MCF 10A (cell line): Measurements from ENCODE around the gene TIMM8A. TPM values are rescaled to one million over a fixed set of nuclear protein-coding genes. Genes with fewer than 3 reads are reported as not detected.

ENCODE experiments used
- Bru-seq: library from RNA; stranded (reverse); fragments of 400-500 nt; gene quantifications from one replicate; lab custom pipeline; 2021; lab: Mats Ljungman, UMichigan
- BruChase-seq, 2 experiments: library from RNA; stranded (reverse); fragments of 400-500 nt; gene quantifications; one replicate each; lab custom pipeline; 2021; lab: Mats Ljungman, UMichigan
- BruUV-seq: library from RNA; stranded (reverse); fragments of 400-500 nt; replicated peaks from 2 replicates; lab custom pipeline; 2021; lab: Mats Ljungman, UMichigan
- CTCF ChIA-PET: fragments of 300-600 bp; sonication (Branson Sonifier 250); formaldehyde crosslinking; extraction: SDS; loops from one replicate; lab custom pipeline; 2021; ENCODE audit warnings: antibody characterized with exemption, inconsistent platforms; lab: Yijun Ruan, JAX
- POLR2A ChIA-PET: fragments of 300-600, 350-650 bp; sonication (Branson Sonifier 250); formaldehyde crosslinking; extraction: SDS; loops from one replicate; lab custom pipeline; 2020; ENCODE audit warnings: antibody characterized with exemption, inconsistent platforms; lab: Yijun Ruan, JAX
- DNase-seq: peaks from one replicate; pipeline ENCODE4 v3.0.0-alpha.2; 2018; ENCODE audit not compliant: unreplicated experiment
- H3K27ac Mint-ChIP-seq: one replicate; pipeline ENCODE4 v1.8.0; 2022; ENCODE audit warnings: mild to moderate bottlenecking, low read depth, mixed read lengths; ENCODE audit not compliant: unreplicated experiment
- H3K27me3 Mint-ChIP-seq: one replicate; pipeline ENCODE4 v1.8.0; 2022; ENCODE audit warnings: mixed read lengths; ENCODE audit not compliant: insufficient read depth, unreplicated experiment
- H3K36me3 Mint-ChIP-seq: one replicate; pipeline ENCODE4 v1.8.0; 2022; ENCODE audit warnings: mild to moderate bottlenecking, moderate library complexity, mixed read lengths; ENCODE audit not compliant: insufficient read depth, unreplicated experiment
- H3K4me1 Mint-ChIP-seq: one replicate; pipeline ENCODE4 v1.8.0; 2022; ENCODE audit warnings: mixed read lengths; ENCODE audit not compliant: insufficient read depth, unreplicated experiment
- H3K4me3 Mint-ChIP-seq: one replicate; pipeline ENCODE4 v1.8.0; 2022; ENCODE audit warnings: mild to moderate bottlenecking, moderate library complexity, mixed read lengths; ENCODE audit not compliant: unreplicated experiment
- H3K9me3 Mint-ChIP-seq: one replicate; pipeline ENCODE4 v1.8.0; 2022; ENCODE audit warnings: mixed read lengths; ENCODE audit not compliant: unreplicated experiment
- CTCF ChIP-seq: fragments of 200-600 bp; IDR thresholded peaks from one replicate; pipeline ENCODE4 v1.8.0; 2022; ENCODE audit warnings: antibody characterized with exemption, mild to moderate bottlenecking; ENCODE audit not compliant: unreplicated experiment
- intact Hi-C: fragments of 100-400 bp; cut with micrococcal nuclease; formaldehyde crosslinking; loops from 2 replicates; pipeline ENCODE4 v1.14.1; 2022
- long read RNA-seq: library from polyadenylated mRNA; stranded (forward); transcript quantifications from one replicate; pipeline ENCODE4 v2.0.0, GENCODE V29; 2022
- total RNA-seq: library from RNA; stranded (reverse); gene quantifications from 2 replicates; pipeline ENCODE4 v1.2.3, GENCODE V29; 2022

The TIMM8A gene
- total RNA-seq, result 14.9 and 17.2 TPM in 2 replicates
- Bru-seq, nascent RNA, result percentile 81 among the genes with signal in this experiment
- BruChase-seq, experiment 1, labeled RNA remaining after a 6-hour chase, result percentile 83 among the genes with signal in this experiment
- percentile 90 among the genes with signal in this experiment for BruChase-seq, experiment 2, labeled RNA remaining after a 2-hour chase
- long read RNA-seq, transcript TIMM8A-205 (2 exons, 1,194 nt), result major isoform, 18 of 24 reads
- long read RNA-seq, partial matches to known transcripts, result 4 of 24 reads
- long read RNA-seq, other reads (novel, unspliced or antisense), result 1 of 24 reads

DNA sequence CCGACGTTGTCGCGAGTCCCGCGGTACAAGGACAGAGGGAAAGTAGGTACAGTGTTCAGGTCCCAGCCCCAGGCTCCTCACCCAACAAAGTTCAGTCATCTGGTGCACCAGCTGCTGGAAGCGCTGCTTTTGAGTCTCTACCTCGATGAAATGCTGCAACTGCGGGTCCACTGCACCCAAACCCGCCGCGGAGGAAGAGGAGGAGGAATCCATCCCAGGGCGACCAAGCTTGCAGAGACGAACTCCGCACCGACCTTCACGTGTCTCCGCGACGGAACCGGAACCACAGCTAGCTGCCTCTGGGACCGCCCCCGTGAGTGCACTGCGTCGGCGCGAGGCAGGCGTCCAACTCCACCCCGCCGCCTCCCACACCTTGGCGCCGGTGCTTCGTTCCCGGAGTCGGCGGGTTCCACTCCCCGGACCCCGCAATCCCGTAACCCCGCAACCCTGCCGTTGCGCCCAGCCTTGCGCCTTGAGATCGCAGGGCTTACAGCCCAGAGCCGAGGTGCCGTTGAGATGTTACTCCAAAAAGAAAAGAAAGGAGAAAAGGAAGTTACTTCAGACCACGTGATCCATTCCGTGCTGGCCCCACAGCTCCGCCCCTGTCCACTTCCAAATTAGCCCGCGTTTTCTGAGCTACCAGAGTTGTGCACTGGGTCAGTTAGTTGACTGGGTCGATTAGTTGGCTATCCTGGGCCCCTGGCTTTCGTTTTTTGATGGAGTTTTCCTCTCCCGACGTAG, at the start of gene TIMM8A:
Gene TIMM8A, minus strand, starts transcription at position 291 of the 741 bp plus-strand sequence. Its CDS starts 78 bp downstream, at position 213.
- no peak for TF ChIP-seq CTCF
- no peaks in the 10 kb centered on the region for H3K4me1 Mint-ChIP-seq
- no peaks in the 10 kb centered on the region for H3K9me3 Mint-ChIP-seq
- peak within 1 kb of the TSS; percentile 83 for H3K4me3 Mint-ChIP-seq
- ChIA-PET POLR2A (interaction anchor here (0.7 to 4.3 kb wide), 4 partner anchors 42 to 619 kb away, joined by 3 to 54 read pairs (median 3); partner anchors contain the start of gene RPL36A), CTCF (interaction anchor here (1.0 to 1.7 kb wide), 3 partner anchors 9 to 42 kb away, joined by 3 to 5 read pairs (median 4); partner anchors contain the start of gene RPL36A)
- peak within 1 kb of the TSS; percentile 13 for H3K27ac Mint-ChIP-seq
- BruUV-seq, result no TSS peak
- peaks cover 27% of the 10 kb centered on the region for H3K27me3 Mint-ChIP-seq
- intact Hi-C loops, result no loop called here
- H3K36me3 Mint-ChIP-seq, result peaks cover 20% of the 10 kb centered on the region
- peak; percentile 76 for DNase-seq

DNA sequence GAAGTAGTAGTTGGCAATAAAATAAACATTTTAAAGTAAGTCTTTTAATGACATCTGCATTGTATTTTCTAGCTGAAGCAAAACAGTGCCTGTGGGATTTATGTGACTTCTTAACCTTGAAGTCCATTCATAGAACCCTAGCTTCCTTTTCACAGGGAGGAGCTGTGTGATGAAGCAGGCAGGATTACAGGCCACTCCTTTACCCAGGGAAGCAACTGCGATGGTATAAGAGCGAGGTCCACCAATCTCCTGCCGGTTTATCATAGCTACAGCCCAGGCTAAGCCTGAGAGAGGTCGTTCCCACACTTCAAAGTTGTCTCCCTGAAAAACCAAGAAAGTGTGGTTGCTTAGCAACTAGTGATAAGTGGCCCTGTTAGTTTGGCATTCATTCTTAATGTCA, 49.2 kb upstream of the TIMM8A start:
- Mint-ChIP-seq H3K9me3 (no peaks in the 10 kb centered on the region), H3K27ac (no peak overlapping the region), H3K36me3 (peaks cover 44% of the 10 kb centered on the region), H3K4me3 (no peak overlapping the region), H3K27me3 (peaks cover 23% of the 10 kb centered on the region), H3K4me1 (no peaks in the 10 kb centered on the region)
- no TSS peak for BruUV-seq
- POLR2A ChIA-PET, result interaction anchor here (0.6 kb wide), 1 partner anchor 10 kb away, joined by 3 read pairs; the partner anchor contains the start of genes GLA and HNRNPH2
- intact Hi-C loops, result no loop called here
- no peak for TF ChIP-seq CTCF
- DNase-seq, result no peak
- CTCF ChIA-PET, result interaction anchor here (0.8 to 0.9 kb wide), 2 partner anchors 17 to 40 kb away, joined by 3 read pairs; no protein-coding TSS in a partner anchor

- no peaks in the 10 kb centered on the region for H3K9me3 Mint-ChIP-seq
- H3K27ac Mint-ChIP-seq, result no peak overlapping the region
- POLR2A ChIA-PET, result interaction anchor here (0.9 to 1.3 kb wide), 2 partner anchors 12 to 47 kb away, joined by 3 to 5 read pairs; partner anchors contain the start of genes GLA, HNRNPH2 and TIMM8A
- no TSS peak for BruUV-seq
- peaks cover 34% of the 10 kb centered on the region for H3K27me3 Mint-ChIP-seq
- H3K36me3 Mint-ChIP-seq, result peaks cover 64% of the 10 kb centered on the region
- intact Hi-C loops, result no loop called here
- no peak for TF ChIP-seq CTCF
- H3K4me1 Mint-ChIP-seq, result no peaks in the 10 kb centered on the region
- CTCF ChIA-PET, result interaction anchor here (0.6 to 1.8 kb wide), 2 partner anchors 20 to 89 kb away, joined by 3 to 6 read pairs; no protein-coding TSS in a partner anchor
- peak; percentile 36 for DNase-seq
- H3K4me3 Mint-ChIP-seq, result no peak overlapping the region
These were observed 47.2 kb upstream of the TIMM8A start for GRCh38 chrX:101395789-101396188.

DNA sequence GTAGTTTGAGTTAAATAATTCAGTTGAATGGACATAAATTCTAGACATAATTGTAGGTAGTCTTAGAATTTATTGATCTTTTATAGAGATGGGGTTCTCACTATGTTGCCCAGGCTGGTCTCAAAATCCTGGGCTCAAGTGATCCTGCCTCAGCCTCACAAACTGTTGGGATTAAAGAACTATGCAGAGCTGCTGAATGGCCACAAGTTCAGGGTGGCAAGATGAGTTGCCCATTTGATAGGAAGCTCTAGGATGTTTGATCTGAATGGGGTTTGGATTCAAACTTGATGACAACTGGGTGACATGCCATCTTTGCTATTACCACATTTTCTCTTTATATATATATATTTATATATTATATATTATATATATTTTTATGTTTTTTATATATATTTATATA, 45.8 kb upstream of the TIMM8A start:
- H3K4me3 Mint-ChIP-seq, result no peak overlapping the region
- H3K4me1 Mint-ChIP-seq, result no peaks in the 10 kb centered on the region
- H3K27me3 Mint-ChIP-seq, result peaks cover 20% of the 10 kb centered on the region
- ChIA-PET POLR2A (interaction anchor here (0.9 kb wide), 1 partner anchor 33 kb away, joined by 4 read pairs; no protein-coding TSS in a partner anchor), CTCF (interaction anchor here (0.5 to 1.8 kb wide), 2 partner anchors 22 to 404 kb away, joined by 3 to 6 read pairs; no protein-coding TSS in a partner anchor)
- no peak for TF ChIP-seq CTCF
- intact Hi-C loops, result no loop called here
- no peaks in the 10 kb centered on the region for H3K9me3 Mint-ChIP-seq
- no TSS peak for BruUV-seq
- DNase-seq, result no peak
- H3K27ac Mint-ChIP-seq, result no peak overlapping the region
- H3K36me3 Mint-ChIP-seq, result peaks cover 65% of the 10 kb centered on the region
